T47D (cell line): ENCODE data around the gene TAL2.
"Not testable (repeated sequence)": the region's sequence is repeated elsewhere in the genome, so short reads cannot be mapped to it uniquely, and the experiment has no call there.

ENCODE experiments used
- DNase-seq, 2 experiments: peaks; one replicate each; pipeline versions ENCODE4 v3.0.0 to v3.0.0-alpha.2; 2011 to 2012; ENCODE audit warnings: low read depth in 1 of 2, low spot score in 1 of 2
- JUND ChIP-seq: IDR thresholded peaks from 2 replicates; pipeline ENCODE4 v1.6.1; 2012; ENCODE audit warnings: low read depth
- in situ Hi-C: cut with HindIII; loops from 2 replicates; pipeline ENCODE4 v1.10.0; 2016; ENCODE audit warnings: low sequenced_read_pairs, low pct_unique_long_range_greater_than_20kb

Gene TAL2

DNA sequence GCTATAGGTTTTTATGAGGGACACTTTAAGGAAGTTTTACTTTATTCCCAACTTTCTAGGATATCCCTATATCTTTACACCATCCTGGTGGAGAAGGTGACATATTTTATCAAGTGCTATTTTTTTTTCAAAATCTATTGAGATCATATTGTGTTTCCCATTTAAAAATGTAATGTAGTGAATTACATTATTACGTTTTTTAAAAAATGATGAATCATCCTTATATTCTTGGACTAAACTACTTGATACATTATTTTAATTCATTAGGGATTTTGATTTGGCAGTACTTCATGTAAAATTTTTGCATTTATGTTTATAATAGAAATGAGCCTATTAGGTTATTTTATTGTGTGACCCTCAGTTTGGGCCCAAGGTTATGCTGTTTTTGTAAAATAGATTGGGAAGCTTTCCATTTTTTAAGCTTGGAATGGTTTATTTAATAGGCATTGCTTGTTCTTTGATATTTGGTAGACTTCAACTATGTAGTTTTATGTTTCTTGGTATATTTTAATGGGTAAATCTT, 36.2 kb downstream of the TAL2 start:
- in situ Hi-C loops, result no loop called here
- no peak for DNase-seq
- no peak for TF ChIP-seq JUND

DNA sequence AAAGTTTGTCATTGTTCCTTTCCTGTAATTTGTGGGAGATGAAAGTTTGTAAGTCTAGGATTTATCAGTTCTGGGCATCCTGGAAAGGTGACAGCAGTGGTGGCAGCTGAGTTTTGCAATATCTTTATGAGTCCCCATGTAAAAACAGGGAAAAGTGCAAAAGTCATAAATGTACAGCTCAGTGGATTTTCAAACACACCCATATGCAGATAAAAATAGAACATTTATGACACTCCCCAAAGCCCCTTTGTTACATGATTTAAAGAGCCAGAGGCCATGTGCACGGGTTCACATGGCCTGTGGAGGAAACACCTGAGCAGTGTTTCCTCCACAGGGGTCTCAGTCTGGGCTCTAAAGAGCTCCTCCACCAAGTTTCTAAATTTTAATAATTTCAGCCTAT, 38.4 kb downstream of the TAL2 start:
- in situ Hi-C loops, result no loop called here
- no peak for TF ChIP-seq JUND
- no peak for DNase-seq

DNA sequence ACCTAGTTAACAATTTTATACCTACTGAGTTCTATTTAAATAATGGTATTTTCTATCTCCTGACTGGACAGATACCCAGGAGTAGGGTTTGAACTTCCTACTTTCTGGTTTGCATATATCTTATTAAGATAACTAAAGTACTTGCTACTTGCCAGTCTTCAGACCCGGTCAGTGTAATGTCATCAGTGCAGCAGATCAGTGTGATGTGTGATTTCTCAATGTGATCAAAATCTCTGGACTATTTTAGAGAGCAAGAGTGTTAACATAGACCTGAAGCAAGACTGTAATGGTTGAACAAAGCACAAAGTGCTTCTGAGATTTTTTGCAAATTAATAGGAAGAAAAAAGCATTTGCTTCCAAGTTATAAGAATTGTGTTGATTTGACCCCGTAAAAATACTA, 38.9 kb downstream of the TAL2 start:
- in situ Hi-C loops, result no loop called here
- no peak for DNase-seq
- TF ChIP-seq JUND, result no peak

DNA sequence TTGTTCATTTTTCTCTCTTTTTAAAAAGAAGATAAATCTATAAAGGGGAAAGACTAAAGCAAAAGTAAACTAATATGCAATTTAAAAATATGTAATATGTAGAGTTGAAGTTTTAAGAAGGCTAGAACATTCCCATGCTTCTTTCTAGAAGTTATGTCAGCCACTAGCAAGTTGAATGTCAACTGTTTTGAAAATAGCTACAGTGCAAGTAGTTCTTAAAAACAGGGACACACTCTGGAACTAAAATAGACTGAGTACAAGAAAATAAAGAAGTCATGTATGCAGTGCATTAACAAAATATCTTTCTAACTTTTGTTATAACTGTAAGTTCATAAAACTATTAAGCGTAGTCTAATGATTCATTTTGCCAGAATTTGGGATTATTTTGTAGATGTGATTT, 40.0 kb downstream of the TAL2 start:
- no peak for DNase-seq
- in situ Hi-C loops, result no loop called here
- no peak for TF ChIP-seq JUND

DNA sequence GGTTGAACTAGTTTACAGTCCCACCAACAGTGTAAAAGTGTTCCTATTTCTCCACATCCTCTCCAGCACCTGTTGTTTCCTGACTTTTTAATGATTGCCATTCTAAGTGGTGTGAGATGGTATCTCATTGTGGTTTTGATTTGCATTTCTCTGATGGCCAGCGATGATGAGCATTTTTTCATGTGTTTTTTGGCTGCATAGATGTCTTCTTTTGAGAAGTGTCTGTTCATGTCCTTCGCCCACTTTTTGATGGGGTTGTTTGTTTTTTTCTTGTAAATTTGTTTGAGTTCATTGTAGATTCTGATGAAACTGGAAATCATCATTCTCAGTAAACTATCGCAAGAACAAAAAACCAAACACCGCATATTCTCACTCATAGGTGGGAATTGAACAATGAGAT, 41.4 kb downstream of the TAL2 start:
- in situ Hi-C loops, DNase-seq: not testable (repeated sequence)

DNA sequence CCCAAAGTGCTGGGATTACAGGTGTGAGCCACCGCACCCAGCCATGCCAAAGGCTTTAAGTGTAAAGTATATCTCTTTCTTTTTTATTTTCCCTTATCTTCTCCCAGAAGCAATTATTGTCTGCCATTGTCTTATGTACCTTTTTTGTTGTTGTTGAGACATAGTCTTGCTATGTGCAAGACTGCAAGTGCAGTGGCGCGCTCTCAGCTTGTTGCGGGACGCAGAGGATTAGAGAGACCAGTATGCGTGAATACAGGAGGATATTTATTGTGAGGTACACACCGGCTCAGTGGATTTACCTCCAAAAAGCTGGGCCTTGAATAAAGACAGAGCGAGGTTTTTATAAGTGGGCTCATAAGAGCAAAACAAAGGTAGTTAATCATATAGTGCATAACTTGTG, 43.9 kb downstream of the TAL2 start:
- DNase-seq, result no peak
- in situ Hi-C loops, result no loop called here
- no peak for TF ChIP-seq JUND

DNA sequence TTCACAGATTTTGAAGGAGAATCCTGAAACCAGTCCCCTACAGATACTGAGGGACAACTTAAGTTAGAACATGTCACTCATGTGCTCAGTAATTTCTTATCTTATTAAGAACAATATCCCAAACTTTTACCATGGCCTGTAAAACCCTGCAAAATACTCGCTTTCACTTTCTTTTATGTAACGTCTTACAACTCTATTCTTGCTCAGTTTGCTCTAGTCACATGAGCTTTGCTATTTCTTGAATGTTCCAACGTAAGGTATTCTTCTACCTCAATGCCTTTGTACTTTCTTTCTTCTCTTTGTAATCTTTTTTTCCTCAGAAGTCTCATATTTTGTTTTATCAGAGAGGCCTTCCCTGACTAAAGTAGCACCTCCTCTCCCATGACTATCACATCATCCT, 46.1 kb downstream of the TAL2 start:
- DNase-seq, result no peak
- in situ Hi-C loops, result no loop called here
- no peak for TF ChIP-seq JUND

DNA sequence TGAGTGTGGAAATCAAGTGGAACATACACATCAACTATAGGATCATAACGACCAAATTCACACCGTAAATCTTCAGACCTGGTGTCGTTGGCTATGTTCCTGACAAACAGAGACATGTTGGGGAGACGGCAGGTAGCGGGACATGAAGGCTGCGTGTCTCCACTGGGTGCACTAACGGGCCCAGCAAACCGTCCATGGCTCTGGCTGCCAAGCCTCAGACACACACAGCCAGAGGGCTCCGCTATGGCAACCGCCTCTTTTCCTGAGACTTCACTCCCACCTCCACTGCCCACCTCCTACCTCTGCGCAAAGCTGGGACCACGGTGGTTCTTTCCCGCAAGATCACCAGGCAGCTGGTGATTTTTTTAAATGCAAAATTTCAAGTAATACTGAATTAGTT, 48.4 kb downstream of the TAL2 start:
- in situ Hi-C loops, result no loop called here
- no peak for DNase-seq
- TF ChIP-seq JUND, result no peak

DNA sequence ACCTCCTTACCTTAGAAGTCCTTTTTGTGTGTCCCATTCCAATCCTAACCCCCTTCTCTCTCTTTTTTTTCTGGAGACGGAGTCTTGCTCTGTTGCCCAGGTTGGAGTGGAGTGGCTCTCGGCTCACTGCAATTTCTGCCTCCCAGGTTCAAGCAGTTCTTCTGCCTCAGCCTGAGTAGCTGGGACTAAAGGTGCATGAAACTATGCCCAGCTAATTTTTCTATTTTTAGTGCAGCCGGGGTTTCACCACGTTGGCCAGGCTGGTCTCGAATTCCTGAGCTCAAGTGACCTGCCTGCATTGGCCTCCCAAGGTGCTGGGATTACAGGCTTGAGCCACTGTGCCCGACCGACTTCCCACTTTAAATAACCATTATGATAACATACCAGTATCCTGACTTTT, 49.6 kb downstream of the TAL2 start:
- DNase-seq, result no peak
- in situ Hi-C loops, result no loop called here
- TF ChIP-seq JUND, result no peak

DNA sequence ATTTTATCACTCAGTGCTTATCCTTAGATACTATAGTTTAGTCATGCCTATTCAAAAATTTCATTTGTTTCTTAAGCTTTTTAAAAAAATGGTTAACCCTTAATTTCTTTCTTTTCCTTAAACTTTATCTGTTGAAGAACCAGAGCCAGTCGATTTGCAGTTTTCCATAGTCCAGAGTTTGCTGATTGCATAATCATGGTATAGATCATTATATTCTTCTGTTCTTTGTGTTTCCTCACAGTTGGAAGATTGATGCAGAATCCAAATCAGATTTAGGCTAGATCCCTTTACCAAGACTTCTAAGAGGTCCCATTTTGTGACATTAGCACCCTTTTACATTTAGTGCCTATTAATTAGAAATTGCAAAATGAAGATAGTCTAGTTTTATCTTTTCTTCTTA, 50.0 kb downstream of the TAL2 start:
- DNase-seq, result no peak
- in situ Hi-C loops, result no loop called here
- TF ChIP-seq JUND, result no peak
